GM18858 (cell line): Measurements from ENCODE around the gene ANKRD6.

Experiments used
- ATAC-seq: cut with Tn5 transposase; IDR thresholded peaks from one replicate; pipeline ENCODE4 v1.9.1; 2021; ENCODE audit not compliant: unreplicated experiment

The ANKRD6 gene

DNA sequence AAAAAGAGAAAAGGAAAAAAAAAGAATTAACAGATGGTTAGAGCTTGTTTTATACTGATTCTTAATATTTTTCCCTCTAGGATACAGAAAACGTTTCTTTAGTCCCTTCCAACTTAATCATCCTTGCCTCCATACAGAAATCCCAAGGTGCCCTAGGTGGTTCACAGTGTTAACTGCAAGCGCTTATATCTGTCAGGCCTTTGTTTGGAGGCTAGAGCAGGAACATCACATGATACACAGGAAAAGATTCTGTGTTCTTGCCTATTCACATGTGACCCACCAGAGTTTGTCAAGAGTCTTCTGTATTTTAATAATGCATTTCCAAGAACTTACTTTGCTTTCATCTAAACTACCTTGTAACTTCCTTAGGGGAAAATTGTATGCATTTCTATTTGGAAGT, 31.3 kb downstream of the ANKRD6 start:
- ATAC-seq = no peak

- ATAC-seq = no peak
These were observed 34.5 kb downstream of the ANKRD6 start for GRCh38 chr6:89467437-89467836.

- no peak for ATAC-seq
These were observed 36.0 kb downstream of the ANKRD6 start for GRCh38 chr6:89468998-89469397.

DNA sequence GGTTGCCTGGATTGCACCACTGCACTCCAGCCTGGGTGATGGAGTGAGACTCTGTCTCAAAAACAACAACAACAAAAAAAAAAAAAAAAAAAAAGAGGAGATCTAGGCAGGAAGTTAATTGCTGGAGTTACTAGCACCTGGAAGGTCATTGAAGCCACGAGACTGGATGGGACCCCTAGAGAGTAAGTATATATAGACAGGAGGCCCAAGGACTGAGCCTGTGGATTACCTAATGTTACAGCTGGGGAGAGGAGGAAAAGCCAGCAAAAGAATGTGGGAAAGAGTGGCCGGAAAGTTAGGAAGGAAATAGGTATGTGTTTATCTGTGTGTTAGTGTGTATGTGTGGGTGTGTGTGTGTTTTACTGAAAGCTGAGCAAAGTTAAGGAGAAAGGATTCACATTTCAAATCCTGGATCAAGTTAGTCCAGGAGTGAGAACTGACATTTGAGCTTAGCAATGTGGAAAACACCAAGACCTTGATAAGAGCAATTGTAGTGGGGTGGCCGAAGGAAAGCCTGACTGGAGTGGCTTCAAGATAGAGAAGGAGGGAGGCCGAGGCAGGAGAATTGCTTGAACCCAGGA, 38.4 kb downstream of the ANKRD6 start:
- ATAC-seq = no peak

GRCh38 chr6:89475101-89475500, 42.1 kb downstream of the ANKRD6 start:
- no peak for ATAC-seq

DNA sequence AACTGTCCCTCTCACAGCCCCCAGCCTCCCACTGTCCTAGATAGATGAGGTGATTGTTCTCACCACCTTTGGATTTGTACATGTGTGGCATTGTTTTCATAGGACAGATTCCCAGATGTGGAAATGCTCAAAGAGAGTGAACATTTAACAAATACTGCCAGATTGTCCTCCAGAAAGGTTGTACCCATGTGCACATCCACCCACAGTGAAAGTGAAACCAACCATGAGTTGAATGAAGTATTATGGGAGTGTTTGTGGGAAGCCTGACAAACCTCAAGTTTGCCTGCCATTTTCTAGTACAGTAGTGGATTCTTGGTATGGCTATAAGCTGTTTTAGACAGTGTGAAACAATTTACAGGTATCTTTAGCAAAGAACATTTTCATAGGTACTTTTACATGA, 42.7 kb downstream of the ANKRD6 start:
- ATAC-seq = no peak

DNA sequence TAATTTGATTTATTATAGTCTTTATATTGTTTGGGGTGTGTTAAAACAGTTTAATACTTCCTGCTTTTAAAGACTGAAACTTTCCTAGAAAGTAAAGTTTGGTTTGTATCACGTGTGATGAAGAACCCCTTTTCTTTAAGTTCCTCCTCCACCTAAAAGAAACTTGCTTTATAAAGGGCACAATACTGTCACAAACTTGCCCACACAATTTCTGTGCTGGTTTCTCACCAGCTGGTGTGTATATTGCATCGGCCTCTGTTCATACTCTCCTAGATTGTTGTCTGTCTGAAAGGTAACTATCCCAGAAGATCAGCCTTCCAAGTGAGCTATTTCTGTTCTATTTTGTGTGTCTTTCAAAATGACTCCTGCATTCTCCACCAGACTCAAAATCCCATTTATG, 46.9 kb downstream of the ANKRD6 start:
- no peak for ATAC-seq

- no peak for ATAC-seq
These were observed 48.7 kb downstream of the ANKRD6 start for GRCh38 chr6:89481695-89482094.

DNA sequence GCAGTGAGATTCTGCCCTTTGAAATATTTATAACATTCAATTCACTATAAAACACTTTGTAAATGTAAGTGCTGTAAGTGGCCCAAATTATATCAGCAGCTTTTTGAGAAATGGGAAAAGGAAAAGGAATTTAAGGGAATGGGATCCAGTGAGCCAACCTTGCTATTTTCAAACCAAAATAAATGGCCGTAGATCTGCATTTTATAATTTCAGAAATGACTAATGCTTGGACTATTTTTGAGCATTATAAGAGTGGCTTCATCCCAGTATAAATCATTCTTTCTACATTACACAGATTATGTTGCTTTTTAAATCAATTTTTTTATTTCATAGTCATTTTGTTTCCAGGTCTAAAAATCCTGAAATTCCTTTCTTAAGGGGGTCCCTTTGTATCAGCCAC, 49.2 kb downstream of the ANKRD6 start:
- no peak for ATAC-seq

DNA sequence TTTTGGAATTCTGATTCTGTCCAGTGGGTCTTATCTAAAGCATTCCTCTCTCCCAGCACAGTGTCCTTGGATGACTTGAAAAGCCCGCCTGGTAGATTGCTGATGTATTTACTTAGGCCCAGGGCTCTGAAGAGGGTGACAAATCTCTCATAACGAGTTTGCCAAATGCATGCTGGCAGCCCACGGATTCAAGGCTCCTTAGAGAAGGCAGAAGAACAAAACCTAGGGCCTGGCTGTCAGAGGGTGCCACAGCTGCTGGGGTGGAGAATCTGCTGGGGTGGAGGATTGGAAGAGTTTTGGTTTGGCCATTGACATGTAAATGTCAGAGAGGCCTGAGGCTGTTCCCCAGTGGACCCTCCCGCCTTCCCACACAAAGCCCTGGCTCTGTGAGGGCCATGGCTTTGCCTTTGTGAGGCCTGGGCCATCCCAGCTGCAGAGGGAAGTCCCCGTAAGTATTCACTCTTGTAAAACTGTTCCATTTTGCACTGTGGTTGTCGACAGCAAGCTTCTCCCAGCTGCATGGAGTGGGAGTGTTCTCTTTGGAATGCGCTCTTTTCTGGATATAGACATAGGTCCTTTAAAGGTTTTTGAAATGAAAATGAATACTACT, 50.3 kb downstream of the ANKRD6 start:
- no peak for ATAC-seq

DNA sequence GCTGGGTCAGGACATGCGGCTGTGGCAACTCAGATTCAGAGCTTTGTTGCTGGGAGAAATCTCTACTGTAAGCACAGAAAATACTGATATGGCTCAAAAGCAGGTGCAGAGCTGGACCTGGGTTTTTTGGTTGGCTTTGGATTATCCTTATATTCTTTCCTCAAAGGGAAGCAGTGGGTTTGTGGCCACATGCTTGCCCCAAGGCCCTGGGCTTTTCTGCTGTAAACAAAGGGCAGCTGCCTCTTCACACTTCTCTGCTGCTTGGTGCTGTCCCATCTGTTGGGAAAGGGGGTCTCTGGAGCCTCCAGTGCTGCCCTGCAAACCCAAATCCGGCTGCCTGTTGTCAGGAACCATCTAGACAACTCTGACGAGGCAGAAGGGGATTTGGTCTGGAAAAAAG, 52.4 kb downstream of the ANKRD6 start:
- no peak for ATAC-seq

GRCh38 chr6:89487864-89488263, 54.9 kb downstream of the ANKRD6 start:
- no peak for ATAC-seq

- ATAC-seq = no peak
These were observed 55.5 kb downstream of the ANKRD6 start for GRCh38 chr6:89488438-89488837.

DNA sequence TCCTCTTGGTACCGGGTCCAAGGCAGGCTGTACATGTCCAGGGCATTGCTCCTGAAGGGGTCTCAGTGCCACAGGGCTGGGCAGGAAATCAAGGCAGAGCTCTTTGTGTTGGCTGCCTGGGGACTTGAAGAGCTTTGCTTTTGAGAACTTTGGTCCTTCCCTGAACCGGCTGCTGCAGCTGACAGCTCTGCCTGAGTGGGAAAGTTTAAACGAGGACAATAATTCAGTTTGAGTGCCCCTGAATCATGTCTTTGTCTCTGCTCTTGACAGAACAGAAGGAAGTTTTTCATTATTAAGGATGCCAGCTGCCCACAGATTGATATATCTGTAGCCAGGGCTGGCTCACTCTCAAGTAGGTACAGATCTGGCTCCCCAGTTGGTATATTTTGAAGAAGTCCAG, 56.1 kb downstream of the ANKRD6 start:
- no peak for ATAC-seq

GRCh38 chr6:89492025-89492640, 59.2 kb downstream of the ANKRD6 start:
- no peak for ATAC-seq

GRCh38 chr6:89494131-89494793, 61.3 kb downstream of the ANKRD6 start:
- ATAC-seq = no peak

DNA sequence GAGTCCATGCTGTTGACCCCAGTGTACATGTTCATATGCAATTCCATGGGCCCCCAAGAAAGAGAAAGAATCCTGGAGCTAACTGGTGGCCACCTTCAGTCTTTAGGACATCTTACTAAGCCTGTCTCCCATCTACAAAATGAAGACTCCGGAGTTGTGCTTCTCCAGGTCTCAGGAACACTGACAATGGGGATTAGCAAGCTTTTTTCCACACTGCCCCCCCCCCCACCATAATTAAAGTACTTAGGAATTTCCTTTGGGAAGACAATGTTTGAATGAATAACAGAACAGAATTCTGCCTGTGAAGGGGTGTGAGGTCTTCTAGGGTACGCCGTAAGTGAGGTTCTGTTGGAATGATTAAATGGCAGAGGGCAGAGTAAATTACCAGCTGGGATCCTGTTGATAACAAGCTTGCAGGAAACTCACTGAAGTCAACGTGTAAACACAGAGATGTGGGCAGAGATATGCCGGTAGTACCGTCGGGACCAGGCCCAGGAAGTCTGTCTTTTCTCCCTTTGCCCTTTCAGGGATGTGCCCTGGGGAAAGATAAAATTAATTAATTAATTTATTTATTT, 63.1 kb downstream of the ANKRD6 start:
- no peak for ATAC-seq

GRCh38 chr6:89500611-89501010, 67.7 kb downstream of the ANKRD6 start:
- no peak for ATAC-seq

GRCh38 chr6:89501222-89501621, 68.3 kb downstream of the ANKRD6 start:
- ATAC-seq = no peak

- no peak for ATAC-seq
These were observed 68.8 kb downstream of the ANKRD6 start for GRCh38 chr6:89501753-89502152.

DNA sequence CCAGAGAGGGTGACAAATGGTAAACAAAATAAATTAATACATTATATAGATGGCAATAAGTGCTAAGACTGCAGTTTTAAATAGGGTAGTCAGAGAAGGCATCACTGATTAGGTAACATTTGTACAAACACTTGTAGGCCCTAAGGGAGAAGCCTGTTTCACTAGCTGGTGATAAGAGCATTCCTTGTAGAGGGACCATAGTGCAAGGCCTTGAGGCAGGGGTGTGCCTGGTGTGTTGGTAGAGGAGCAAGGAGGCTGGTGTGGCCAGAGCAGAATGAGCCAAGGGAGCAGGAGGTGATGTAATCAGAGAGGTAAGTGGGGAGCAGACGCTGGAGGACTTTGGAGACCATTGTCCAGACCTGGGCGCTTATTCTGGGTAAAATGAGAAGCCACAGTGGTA, 70.7 kb downstream of the ANKRD6 start:
- no peak for ATAC-seq

GRCh38 chr6:89505847-89506246, 72.9 kb downstream of the ANKRD6 start:
- no peak for ATAC-seq
